Prostate gland (tissue), 2 donors: ENCODE measurements around the gene CSRP2. TPM values are rescaled to one million over a fixed set of nuclear protein-coding genes. Genes with fewer than 3 reads are reported as not detected.

Experiments used
- DNase-seq: peaks from one replicate; pipeline ENCODE4 v3.0.0-alpha.2; 2019; ENCODE audit warnings: low spot score
- H3K27ac ChIP-seq, 2 donors: fragments of 200-600 bp; sonication (generic); 2 replicates each; pipeline ENCODE4 v1.5.1; 2017 to 2019
- H3K27me3 ChIP-seq: fragments of 200-600 bp; sonication (generic); replicated peaks from 2 replicates; pipeline ENCODE4 v1.5.1; 2019; ENCODE audit not compliant: insufficient read depth
- H3K36me3 ChIP-seq, 2 donors: fragments of 200-600 bp; sonication (generic); 1 replicate in 1 of 2; 2 replicates in 1 of 2; pipeline versions ENCODE4 v1.5.1 to v1.8.1; 2017 to 2019
- H3K4me1 ChIP-seq: fragments of 200-600 bp; sonication (generic); replicated peaks from 2 replicates; pipeline ENCODE4 v1.5.1; 2019
- H3K4me3 ChIP-seq, 2 donors: fragments of 200-600 bp; sonication (generic); 2 replicates each; pipeline ENCODE4 v1.5.1; 2017 to 2019
- H3K9me3 ChIP-seq: fragments of 200-600 bp; sonication (generic); 2 replicates; pipeline ENCODE4 v1.5.1; 2017
- CTCF ChIP-seq, 4 experiments: fragments of 200-600 bp in 2 of 4; fragments of 450-650 bp in 2 of 4; sonication (generic) in 2 of 4; IDR thresholded peaks; 1 replicate in 3 of 4; 2 replicates in 1 of 4; pipeline ENCODE4 v1.5.1; 2016 to 2019; ENCODE audit warnings: antibody characterized with exemption in 4 of 4, mild to moderate bottlenecking in 2 of 4, moderate library complexity in 2 of 4
- POLR2A ChIP-seq: fragments of 450-650 bp; IDR thresholded peaks from one replicate; pipeline ENCODE4 v1.6.1; 2016; ENCODE audit warnings: antibody characterized with exemption, mild to moderate bottlenecking
- POLR2AphosphoS5 ChIP-seq: sonication (generic); formaldehyde crosslinking; IDR thresholded peaks from one replicate; pipeline ENCODE4 v1.6.1; 2017; ENCODE audit warnings: antibody characterized with exemption
- WGBS: methylation state at CpG from one replicate; pipeline ENCODE4 v1.1.5; 2018; 5-methylcytosine and 5-hydroxymethylcytosine counted together
- intact Hi-C: fragments of 100-400 bp; cut with DNase I; formaldehyde crosslinking; loops from one replicate; pipeline ENCODE4 v1.14.2; 2022
- total RNA-seq, 2 donors: library from RNA; depleted of rRNA; stranded (reverse); fragments of >200 nt; gene quantifications; one replicate each; pipeline ENCODE4 v1.1.0, GENCODE V29; 2016

CSRP2 gene
- total RNA-seq, 2 donors from 2014 or later = 31.0 to 98.6 TPM

- intact Hi-C loops = no loop called here
- Histone ChIP-seq H3K36me3 (no peaks in the 10 kb centered on the region), H3K27ac (no peak overlapping the region), H3K4me1 (no peaks in the 10 kb centered on the region), H3K9me3 (no peaks in the 10 kb centered on the region), H3K27me3 (no peaks in the 10 kb centered on the region), H3K4me3 (no peak overlapping the region)
- 88% methylated on average over 1 of the region's 1 CpG for WGBS
- no peak for DNase-seq
- no peak for TF ChIP-seq POLR2AphosphoS5
- no peak for TF ChIP-seq CTCF (IDR thresholded peaks at IDR 0.05)
Observed at GRCh38 chr12:76856018-76856644, 22.7 kb downstream of the CSRP2 start.

DNA sequence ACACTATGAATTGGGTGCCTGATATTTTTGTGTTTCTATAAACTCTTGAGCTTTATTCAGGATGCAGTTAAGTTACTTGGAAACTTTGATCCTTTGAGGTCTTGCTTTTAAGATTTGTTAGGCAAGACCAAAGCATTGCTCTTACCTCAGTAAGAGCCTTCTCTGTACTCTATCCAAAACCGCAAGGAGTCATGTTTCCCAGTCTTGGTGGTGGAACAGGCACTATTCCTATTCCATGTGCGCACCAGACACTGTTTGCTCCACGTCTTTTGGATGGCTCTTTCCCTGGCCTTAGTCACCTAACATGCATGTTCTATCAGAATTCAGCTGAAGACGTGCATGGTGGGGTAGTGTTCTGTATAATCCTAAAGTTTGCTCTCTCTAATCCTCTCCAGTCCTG is 23.5 kb downstream of the CSRP2 start:
- Histone ChIP-seq H3K4me3 (no peak overlapping the region), H3K9me3 (no peaks in the 10 kb centered on the region), H3K27ac (no peak overlapping the region), H3K4me1 (no peaks in the 10 kb centered on the region), H3K27me3 (no peaks in the 10 kb centered on the region), H3K36me3 (no peaks in the 10 kb centered on the region)
- intact Hi-C loops = no loop called here
- 98% methylated on average over 4 of the region's 4 CpGs for WGBS
- no peak for TF ChIP-seq POLR2AphosphoS5
- TF ChIP-seq CTCF (IDR thresholded peaks at IDR 0.05) = no peak
- TF ChIP-seq POLR2A = no peak
- DNase-seq = no peak

- no peak for TF ChIP-seq CTCF (IDR thresholded peaks at IDR 0.05)
- TF ChIP-seq POLR2AphosphoS5 = no peak
- TF ChIP-seq POLR2A = no peak
- Histone ChIP-seq H3K27me3 (no peaks in the 10 kb centered on the region), H3K4me3 (no peak overlapping the region), H3K36me3 (no peaks in the 10 kb centered on the region), H3K9me3 (no peaks in the 10 kb centered on the region), H3K4me1 (no peaks in the 10 kb centered on the region), H3K27ac (no peak overlapping the region)
- intact Hi-C loops = no loop called here
- WGBS = 85% methylated on average over 1 of the region's 1 CpG
- DNase-seq = no peak
Observed at GRCh38 chr12:76852106-76852505, 26.7 kb downstream of the CSRP2 start.

DNA sequence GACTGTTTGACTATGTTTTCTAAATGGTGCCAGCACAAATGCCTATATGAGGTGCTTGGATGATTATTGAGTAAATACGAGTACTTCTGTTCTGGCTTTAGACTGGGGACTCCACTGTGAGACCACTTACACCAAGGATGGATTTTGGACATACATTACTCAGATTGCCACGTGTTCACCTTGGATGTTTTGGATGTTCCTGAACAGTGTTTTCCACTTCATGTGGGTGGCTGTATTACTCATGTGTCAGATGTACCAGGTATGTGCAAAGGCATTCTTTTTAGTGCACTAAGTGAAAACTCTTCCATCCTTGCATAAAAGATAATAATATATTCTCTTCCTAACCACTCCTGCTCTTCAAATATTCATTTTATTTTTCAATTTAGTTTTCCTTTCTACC is 30.7 kb downstream of the CSRP2 start:
- no peak for TF ChIP-seq POLR2AphosphoS5
- TF ChIP-seq POLR2A = no peak
- TF ChIP-seq CTCF (IDR thresholded peaks at IDR 0.05) = no peak
- no peaks in the 10 kb centered on the region for H3K4me1 ChIP-seq
- H3K27me3 ChIP-seq = no peaks in the 10 kb centered on the region
- no peak overlapping the region for H3K27ac ChIP-seq
- intact Hi-C loops = no loop called here
- H3K36me3 ChIP-seq = no peaks in the 10 kb centered on the region
- H3K4me3 ChIP-seq = no peak overlapping the region
- no peak for DNase-seq
- WGBS = 91% methylated on average over 2 of the region's 2 CpGs
- H3K9me3 ChIP-seq = no peaks in the 10 kb centered on the region

DNA sequence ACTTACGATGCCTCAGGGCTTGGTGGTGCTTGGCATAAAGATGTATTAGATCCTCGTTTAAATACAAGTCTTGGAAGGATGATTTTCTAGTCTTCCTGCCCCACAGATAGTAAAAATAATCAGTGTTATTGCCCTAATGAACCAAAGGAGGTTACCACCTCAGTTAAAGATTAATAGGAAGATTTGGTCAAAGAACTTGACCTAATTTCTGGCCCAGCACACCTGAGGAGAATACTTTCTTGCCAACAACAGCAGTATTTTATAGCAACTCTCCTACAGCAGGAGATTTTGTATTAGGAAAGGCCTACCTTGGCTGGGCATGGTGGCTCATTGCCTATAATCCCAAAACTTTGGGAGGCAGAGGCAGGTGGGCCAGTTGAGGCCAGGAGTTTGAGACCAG is 31.6 kb downstream of the CSRP2 start:
- H3K36me3 ChIP-seq = no peaks in the 10 kb centered on the region
- no peaks in the 10 kb centered on the region for H3K9me3 ChIP-seq
- H3K27ac ChIP-seq = no peak overlapping the region
- intact Hi-C loops = no loop called here
- H3K27me3 ChIP-seq = no peaks in the 10 kb centered on the region
- TF ChIP-seq POLR2A (no peak), POLR2AphosphoS5 (no peak)
- 64% methylated on average over 2 of the region's 2 CpGs for WGBS
- H3K4me3 ChIP-seq = no peak overlapping the region
- H3K4me1 ChIP-seq = no peaks in the 10 kb centered on the region
- no peak for DNase-seq
